ENCODE measurements around the gene TSR3. TPM values are rescaled to one million over a fixed set of nuclear protein-coding genes. Genes with fewer than 3 reads are reported as not detected.
A peak's percentile ranks its signal among the peaks of the same experiment; 100 is the strongest.

Gene TSR3
- total RNA-seq, 1 donor from 2014 or later, result 97.2 TPM

DNA sequence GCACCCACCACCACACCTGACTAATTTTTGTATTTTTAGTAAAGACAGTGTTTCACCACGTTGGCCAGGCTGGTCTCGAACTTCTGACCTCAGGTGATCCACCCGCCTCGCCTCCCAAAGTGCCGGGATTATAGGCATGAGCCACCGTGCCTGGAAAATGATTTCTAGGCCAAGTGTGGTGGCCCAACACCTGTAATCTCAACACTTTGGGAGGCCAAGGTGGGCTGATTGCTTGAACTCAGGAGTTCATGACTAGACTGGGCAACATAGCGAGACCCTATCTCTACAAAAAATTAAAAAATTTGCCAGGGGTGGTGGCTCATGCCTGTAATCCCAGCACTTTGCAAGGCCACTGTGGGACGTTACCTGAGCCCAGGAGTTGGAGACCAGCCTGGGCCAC is 29.3 kb downstream of the TSR3 start:
- no peak for DNase-seq

DNA sequence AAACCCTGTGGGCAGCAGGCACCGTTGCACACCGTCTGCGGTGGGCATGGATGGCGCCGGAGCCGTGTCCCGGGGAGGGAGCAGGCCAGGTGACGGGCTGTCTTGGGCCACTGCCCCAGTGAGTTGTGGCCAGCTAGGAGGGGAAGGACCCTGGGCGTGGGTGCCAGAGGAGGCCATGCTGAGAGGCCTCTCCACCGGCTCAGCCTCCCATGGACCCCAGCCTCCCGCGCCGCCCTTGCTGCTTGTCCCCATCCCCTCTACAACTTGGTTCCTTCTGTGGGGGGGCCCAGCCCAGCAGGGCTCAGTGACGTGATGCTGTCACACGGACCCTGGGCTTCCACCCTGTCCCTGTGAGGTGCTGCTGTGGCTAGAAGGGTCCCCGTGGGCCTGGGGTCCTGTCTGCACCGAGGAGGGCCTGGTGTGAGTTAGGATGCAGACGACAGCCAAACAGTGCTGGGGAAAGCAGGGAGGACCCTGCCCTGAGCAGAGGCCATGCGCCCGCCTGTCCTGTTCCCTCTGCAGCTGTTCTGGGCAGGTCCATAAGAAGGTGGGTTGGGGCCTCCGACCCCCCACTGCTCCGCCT is 30.9 kb downstream of the TSR3 start:
- DNase-seq, result no peak

DNA sequence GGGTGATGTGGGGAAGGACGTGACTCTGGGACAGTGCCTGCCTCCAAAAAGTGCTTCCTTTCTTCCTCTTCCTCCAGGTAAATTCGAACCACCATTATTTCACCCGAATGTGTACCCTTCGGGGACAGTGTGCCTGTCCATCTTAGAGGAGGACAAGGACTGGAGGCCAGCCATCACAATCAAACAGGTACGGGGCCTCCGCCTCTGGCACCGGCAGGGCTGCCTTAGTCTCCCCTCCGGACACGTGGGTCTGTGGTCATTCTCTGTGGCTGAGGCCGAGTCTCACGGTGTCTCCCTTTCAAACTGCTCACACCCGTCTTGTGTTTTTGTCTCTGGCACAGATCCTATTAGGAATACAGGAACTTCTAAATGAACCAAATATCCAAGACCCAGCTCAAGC is 31.6 kb downstream of the TSR3 start:
- no peak for DNase-seq

DNA sequence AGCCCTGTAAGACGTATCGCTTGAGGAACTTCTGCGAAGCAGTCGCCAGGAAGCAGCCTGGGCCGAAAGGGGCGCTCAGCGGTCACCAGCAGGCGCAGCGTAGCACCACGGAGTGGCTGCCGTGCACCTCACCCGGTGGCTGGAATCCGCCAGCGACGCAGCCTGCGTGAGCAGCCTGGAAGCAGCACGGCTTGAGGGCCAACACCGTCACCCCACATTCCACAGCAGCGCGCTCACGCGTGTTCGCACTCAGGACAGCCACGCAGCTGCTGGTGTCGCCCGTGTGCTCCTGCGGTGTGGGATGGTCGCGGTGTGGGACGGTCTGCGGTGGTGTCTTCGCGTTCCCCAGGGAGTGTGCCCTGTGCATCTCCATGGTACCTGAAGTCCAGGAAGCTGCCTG is 32.6 kb downstream of the TSR3 start:
- no peak for DNase-seq

DNA sequence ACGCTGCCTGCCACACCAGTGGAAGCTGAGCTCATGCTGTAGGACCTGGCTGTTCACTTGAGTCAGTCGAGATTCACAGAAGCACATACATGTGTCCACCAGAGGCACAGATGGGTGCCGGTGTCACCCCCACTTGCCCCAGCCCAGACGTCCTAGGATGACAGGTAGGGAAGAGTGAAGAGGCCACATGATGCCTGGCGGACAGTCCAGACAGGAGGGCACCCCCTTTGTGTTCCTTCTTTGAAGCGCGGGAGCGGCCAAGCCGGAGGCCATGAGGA is 33.5 kb downstream of the TSR3 start:
- DNase-seq, result no peak

DNA sequence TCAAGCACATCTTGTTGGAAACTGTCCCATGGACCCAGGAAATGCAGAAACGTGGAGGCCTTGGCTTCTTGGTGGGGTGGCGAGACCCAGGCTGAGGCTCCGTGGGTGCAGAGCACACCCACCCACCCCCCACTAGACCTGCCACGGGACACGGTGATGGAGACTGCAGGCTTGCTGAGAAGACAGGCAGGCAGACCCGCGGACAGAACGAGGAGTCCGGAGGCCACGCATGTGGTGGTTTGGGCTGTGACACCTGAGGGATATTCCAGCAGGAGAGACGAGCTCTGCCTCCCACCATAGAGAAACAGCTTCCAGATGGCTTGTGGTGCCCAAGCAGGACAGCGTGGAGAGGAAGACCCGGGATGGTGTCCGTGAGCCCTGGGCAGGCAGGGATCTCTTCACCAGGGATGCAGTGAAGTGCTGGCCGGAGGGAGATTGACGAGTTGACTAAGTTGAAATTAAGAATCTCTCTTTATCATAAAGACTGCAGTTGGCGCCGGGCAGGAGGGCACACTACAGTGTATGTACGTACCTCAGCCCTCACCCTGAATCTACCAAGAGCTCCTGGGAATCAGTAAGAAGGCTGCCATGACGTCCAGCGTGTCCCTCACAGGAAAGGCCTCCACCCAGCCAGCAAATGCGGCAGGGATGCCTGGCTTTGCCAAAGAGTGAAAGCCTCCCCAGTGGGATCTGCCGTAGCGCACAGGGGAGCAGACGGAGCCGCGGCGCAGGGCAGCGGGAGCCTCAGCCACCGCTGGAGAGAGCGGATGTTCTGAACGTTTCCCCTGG is 34.0 kb downstream of the TSR3 start:
- no peak for DNase-seq

DNA sequence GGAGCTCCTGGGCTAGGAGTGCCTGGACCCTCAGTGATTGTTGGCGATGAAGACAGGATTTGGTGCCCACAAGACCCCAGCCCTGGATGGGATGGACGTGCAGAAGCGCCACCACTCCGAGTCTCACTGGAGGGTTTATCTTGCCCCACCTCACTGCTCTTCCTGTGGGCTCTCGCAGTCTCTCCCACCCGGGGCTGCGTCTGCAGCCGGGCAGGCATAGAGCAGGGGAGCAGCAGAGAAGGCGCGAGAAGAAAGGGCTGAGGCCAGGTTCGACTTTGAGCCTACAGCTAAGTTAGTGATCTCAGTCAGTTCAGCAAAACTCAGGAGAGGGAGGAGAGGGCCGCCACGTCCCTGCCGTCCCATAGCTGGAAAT is 35.7 kb downstream of the TSR3 start:
- DNase-seq, result no peak

DNA sequence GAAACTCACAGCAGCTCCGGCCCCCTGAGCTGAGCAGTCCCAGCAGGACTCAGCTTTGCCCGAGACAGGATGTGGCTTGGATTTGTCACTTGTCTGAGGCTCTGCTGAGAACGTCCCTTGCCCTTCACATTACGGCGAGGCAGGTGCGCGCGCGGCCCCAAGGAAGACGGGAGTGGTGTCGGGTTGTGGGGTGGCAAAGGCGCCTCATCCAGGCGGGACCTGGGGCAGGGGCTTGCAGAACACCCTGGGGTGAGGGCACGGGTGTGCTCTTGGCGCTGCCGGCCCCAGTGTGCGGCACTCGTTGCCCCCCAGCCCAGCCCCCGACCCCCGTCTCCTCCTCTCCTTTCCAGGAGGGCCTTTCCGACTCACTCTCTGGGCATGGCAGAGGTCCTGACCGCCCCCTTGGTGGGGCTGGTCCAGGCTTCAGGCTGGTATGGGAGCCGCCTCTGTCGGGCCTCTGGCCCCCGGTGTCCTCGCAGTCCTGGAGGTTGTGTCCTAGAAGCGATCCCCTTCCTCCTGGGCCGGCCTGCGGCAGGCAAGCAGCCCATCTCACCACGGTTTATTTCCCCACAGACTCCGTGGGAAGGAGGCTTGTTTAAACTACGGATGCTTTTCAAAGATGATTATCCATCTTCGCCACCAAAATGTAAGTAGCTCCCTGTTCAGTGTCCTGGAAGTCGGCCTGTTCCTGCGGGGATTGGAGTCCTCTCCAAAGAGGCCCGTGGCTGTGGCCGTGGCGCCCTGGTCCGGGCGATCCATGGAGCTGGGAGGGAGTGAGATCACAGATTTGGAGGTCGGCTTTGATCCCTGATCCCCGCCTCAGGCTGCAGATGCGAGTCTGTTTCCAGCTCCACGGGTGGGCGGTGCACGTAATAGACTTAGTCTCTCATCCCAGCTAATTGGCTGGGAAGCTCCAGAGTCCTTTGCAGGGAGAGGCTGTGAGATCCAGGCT is 36.3 kb downstream of the TSR3 start:
- no peak for DNase-seq

DNA sequence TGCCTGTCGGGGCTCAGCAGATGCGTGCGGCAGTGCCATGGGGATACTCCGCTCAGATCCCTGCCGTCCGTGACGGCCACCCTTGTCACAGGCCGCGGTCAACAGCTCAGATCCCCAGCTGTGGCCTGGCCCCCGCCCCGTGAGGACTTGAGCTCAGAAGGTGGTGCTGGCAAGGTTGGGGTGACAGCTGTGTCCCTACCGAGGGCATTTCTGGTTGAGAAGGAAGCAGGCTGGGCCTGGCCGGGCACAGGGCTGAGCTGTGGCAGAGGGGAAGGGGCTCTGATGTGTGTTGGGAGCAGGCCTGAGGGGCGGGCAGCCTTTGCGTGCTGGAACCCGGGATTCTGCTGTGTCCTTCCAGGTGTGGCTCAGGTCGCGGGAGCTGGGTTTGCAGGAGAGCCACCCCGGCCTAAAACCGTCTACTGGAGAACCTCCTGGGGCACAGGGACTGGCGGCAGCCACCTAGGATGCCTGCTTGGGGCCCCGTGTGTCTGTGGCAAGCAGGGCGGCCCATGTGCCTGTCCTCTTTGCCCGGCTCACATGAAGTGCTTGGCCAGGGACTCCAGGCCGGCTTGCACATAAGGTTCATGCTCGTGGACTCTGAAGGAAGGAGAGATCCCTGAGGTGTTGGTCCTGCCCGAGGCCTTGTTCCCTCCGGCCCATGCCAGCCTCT is 37.1 kb downstream of the TSR3 start:
- no peak for DNase-seq

DNA sequence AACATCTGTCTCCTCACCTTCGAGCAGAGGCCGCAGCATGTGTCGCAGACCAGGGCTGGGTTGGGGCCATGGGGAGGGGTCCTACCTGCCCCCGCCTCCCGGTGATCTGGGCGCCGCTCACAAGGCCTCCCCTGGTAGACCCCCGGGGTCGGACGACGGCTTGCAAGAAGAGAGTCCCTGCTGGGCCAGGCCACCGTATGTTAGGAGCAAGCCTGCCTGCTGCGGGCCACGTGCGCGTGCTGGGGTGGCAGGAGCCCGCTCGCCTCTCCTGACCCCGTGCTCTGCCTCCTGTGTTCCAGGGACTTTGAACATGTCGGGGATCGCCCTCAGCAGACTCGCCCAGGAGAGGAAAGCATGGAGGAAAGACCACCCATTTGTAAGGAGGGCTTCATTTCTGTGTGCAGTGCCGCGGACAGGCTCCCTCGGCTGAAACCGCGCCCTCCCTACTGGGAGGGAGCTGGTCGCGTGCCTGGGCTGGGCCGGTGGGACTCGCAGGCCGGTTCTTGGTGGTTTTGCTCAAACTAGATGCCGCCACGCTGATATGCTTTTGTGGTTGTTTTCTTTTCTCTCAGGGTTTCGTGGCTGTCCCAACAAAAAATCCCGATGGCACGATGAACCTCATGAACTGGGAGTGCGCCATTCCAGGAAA is 37.8 kb downstream of the TSR3 start:
- DNase-seq, result no peak

DNA sequence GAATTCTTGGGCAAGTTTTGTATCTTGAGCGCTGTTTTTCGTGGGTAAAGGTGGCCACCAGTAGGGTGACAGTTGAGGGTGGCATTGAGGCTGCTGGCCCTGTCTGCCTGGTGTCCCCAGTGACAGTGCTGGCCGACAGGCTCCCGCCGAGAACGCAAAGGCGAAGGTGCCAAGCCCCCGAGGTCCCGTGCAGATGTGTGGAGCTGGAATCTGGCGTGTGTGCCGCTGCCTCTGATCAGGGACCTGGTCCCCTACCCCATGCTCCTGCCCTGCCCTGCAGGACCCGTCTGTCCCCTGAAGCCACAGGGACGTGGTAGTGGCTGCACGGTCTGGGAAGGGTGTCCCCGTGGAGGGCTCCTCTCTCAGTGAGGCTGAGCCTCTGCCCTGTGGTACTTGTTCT is 38.8 kb downstream of the TSR3 start:
- no peak for DNase-seq

DNA sequence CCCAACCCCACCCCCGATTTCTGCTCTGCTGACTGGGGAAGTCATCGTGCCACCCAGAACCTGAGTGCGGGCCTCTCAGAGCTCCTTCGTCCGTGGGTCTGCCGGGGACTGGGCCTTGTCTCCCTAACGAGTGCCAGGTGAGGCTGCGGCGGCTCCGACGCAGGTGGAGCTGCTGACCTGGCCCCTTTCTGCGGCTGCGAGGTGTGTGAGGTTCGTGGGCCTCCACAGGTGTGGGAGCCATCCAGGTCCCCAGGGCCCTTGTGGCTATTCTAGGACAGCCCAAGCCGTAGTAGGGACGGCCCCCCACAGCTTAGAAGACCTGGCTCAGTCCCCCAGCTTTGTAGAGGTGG is 39.2 kb downstream of the TSR3 start:
- DNase-seq, result no peak

DNA sequence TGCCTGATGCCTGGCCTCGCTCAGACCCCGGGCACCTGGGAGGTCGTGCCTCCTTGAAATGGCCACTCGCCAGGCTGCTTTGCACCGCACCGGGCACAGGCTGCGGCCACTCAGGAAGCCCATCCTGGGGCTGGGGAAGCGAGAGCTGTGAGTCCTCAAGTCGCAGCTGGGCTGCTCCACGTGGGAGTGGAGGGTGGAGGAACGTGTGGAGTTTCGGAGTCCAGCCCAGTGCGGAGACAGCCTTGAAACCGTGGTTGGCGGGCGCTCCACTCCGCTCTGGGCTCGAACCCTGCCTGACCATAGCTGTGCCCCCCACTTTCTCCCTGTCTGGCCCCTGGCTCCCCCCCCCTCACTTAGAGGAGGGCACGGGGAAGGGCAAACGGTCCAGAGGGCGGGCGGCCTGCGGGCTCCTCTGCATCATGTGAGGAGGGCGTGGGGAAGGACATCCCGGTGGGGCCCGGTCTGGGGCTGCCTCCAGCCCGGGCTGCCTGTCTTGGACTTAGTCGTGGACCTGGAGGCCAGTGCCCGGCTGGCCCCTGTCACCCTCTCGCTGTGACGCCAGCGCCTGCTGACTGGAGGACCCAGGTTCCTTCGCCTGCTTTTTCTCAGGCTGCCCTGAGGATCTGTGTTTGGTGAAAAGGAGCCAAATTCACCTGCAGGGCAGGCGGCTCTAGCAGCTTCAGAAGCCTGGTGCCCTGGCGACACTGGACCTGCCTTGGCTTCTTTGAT is 39.8 kb downstream of the TSR3 start:
- DNase-seq, result peak; percentile 43

DNA sequence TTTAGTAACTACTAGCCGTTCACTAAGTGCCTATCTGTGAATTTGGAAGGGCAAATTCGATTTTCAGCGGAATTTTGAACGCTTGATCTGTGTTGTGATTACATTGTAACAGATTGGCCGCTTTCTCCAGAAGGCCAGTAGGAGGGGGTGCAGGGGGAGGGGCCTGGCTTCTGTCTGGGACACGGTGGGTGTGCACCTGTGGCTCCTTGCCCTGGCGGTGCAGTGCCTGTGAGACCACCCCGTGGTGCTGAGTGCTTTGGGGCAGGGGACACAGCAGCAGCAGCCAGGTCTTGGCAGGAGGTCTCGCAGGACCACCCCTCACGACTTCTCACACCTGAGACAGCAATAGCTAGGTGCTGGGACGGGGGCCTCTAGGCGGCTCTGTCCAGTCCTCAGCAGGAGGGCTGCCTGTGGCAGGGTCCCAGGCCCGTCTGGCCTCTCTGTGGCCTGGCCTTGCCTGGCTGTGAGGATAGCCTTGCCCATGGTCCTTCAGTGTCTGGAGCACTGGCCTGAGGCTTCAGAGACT is 40.4 kb downstream of the TSR3 start:
- DNase-seq, result no peak

DNA sequence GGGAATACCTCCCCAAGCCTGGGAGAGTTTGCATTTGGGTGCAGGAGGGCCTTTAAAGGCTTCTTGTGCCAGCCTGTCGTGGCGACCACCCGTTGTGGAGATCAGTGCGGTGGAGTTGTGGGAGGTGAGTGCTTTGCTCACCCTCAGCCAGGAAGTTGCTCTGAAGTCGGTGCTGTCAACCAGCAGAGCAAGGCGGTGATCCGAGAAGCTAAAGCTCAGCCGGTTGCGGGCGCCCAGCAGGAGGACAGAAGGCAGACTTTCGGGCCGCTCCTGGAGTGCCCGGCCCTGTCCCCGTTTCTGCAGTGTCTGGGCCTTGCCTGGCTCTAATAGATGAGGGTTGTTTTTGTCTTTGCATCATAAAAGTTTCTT is 40.9 kb downstream of the TSR3 start:
- peak; percentile 41 for DNase-seq

DNA sequence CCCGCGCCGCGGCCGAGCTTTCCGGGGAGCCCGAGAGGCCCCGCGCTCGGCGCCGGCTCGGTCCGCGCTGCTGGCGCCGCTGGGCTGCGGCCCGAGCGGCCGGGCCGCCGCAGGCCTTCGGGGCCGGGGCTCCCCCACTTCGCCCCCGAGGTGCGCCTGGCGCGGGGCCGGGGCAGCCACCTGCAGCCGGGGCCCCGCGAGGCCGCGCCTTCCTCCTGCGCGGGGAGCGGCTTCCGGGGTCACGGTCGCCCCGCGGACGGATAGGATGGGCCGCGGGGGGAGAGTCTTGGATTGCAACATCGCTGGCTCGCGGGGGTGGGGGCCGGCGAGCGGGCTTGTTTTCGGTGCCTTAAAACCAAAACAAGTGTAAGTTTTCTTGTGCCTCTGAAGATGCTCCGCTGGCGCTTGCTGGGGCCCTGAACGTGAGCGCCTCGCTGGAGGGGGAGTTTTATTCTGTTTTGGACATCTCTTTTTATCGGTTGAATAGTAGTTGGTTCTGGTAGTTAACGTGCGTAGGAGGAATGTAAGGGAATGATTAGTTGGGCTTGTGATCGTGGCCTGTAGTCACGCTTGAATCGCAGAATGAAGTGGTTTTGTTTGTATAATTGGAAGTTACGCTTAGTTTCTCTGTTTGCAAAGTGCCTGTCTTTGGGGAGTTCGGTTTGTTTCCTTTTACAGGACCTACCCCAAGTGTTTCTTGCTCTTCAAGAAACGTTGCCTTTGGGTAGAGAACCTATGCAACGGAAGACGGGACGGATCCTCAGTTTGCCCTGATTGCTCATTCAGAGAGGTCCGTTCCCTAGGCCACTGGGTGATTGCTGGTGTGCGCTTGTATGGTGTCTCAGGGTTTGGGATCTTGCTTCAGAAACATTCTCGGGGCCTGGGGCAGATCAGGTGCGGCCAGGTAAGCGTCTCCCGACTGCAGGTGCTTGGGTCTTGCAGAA is 41.5 kb downstream of the TSR3 start:
- DNase-seq, result peak; percentile 42

DNA sequence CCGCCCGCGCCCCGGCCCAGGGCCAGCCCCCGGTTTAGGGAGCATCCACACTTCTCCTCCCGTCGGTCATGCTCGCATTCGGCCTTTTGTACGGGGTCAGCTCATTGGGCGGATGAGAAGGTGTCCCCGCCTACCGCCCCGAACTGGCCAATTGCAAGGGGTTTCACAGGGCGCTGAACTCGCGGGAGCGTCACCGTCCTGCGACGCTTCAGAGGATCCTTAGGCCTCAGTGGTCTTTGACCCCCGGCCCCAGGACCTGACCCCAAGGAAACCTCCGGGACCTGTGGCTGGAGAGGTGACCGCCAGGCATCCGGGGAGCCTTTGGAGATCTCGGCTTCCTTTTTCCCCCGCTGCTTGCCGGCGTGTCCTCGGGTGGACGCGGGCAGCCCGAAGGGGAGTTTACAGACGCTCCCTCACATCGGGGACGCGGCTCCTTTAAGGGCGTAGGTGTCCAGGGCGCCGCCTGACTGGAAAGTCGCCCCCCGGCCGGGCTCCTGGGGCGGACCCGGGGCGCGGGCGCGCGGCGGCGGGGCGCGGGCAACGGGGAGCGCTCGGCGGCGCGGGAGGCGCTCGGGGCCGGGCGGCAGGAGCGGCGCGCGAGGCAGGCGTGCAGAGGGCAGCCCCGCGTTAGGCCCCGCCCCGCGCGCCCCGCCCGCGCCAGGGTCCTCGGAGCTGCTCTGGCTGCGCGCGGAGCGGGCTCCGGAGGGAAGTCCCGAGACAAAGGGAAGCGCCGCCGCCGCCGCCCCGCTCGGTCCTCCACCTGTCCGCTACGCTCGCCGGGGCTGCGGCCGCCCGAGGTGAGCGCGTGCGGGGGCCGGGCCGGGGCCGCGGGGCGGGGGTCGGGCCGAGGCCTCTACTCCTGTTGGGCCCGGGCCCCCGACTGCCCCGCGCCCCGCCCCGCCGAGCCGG is 42.4 kb downstream of the TSR3 start, which contains the start of gene UBE2I:
Gene UBE2I, plus strand, starts transcription at position 660 of the 909 bp plus-strand sequence. CDS start 4,395 bp downstream, outside the sequence.
- peak; percentile 99 for DNase-seq

DNA sequence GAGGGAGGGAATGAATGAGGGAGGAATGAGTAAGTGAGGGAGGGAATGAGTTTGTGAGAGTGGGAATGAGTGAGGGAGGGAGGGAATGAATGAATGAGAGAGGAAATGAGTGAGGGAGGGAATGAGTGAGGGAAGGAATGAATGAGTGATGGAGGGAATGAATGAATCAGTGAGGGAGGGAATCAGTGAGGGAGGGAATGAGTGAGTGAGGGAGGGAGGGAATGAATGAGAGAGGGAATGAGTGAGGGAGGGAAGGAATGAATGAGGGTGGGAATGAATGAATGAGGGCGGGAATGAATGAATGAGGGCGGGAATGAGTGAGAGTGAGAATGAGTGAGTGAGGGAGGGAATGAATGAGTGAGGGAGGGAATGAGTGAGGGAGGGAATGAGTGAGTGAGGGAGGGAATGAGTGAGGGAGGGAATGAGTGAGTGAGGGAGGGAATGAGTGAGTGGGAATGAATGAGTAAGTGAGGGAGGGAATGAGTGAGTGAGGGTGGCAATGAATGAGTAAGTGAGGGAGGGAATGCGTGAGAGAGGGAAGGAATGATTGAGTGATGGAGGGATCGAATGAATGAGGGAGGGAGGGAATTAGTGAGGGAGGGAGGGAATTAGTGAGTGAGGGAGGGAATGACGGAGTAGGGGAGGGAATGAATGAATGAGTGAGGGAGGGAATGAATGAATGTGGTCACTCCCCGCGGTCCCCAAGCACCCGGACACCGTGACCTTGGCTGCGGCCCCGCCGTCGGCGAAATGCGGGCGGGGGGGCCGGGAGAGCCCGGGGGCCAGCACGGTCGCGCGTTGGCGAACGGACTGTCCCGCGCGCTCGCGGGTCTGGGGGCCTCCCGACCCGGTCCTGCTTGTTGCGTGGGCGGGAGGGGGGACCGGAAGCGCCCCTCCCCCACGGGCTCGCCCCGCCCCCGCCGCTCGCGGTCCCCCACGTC is 43.4 kb downstream of the TSR3 start:
- no peak for DNase-seq

All from dermis blood vessel endothelial cell (primary cell).